Measurements from ENCODE around the gene KCNT1. TPM values are rescaled to one million over a fixed set of nuclear protein-coding genes. Genes with fewer than 3 reads are reported as not detected.

KCNT1 gene
- total RNA-seq, 1 experiment from 2014 or later = 0.68 TPM

DNA sequence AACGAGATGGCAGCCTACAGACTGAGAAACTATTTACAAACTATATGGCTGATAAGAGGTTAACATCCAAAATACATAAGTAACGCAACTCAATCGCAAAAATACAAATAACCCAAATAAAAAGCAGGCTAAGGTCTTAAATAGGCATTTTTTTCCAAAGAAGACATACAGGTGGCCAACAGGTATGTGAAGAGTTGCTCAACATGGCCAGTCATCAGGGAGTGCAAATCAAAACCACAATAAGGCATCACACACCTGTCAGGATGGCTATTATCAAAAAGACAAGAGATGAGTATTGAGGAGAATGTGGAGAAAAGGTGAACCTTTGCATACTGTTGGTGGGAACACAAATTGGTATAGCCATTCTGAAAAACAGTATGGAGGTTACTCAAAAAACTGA is 131.9 kb downstream of the KCNT1 start:
- no peak overlapping the region for H3K4ac ChIP-seq (ENCODE audit: low read depth, low read length)
- no peak overlapping the region for H3K56ac ChIP-seq (ENCODE audit: insufficient read length, low read depth, low read length)
- H2BK15ac ChIP-seq (ENCODE audit: low read depth, low read length) = no peak overlapping the region
- Mint-ChIP-seq H3K36me3 (ENCODE audit: insufficient read depth in 1 of 3, low read depth in 3 of 3) (peaks cover 3 to 6% (median 4%) of the 10 kb centered on the region in 3 experiments; a peak in 5 of 7 replicates), H3K4me3 (no peak overlapping the region), H3K27me3 (ENCODE audit: low read depth) (no peaks in the 10 kb centered on the region), H3K27ac (no peak overlapping the region), H3K9me3 (no peaks in the 10 kb centered on the region), H3K4me1 (peaks cover 3% of the 10 kb centered on the region in 2 experiments; a peak in 3 of 4 replicates)
- DNase-seq = no peak
- no peak overlapping the region for H2BK20ac ChIP-seq (ENCODE audit: low read depth, low read length, poor library complexity, severe bottlenecking)
- no peak overlapping the region for H2BK120ac ChIP-seq (ENCODE audit: low read depth, low read length, poor library complexity, severe bottlenecking)
- no peak overlapping the region for H3K14ac ChIP-seq (ENCODE audit: insufficient read depth, low read length)
- no peak overlapping the region for H2AFZ ChIP-seq (ENCODE audit: low read length)
- no peak overlapping the region for H3K27ac ChIP-seq (ENCODE audit: insufficient read length, low read depth, low read length)
- TF ChIP-seq, protein P1, sequence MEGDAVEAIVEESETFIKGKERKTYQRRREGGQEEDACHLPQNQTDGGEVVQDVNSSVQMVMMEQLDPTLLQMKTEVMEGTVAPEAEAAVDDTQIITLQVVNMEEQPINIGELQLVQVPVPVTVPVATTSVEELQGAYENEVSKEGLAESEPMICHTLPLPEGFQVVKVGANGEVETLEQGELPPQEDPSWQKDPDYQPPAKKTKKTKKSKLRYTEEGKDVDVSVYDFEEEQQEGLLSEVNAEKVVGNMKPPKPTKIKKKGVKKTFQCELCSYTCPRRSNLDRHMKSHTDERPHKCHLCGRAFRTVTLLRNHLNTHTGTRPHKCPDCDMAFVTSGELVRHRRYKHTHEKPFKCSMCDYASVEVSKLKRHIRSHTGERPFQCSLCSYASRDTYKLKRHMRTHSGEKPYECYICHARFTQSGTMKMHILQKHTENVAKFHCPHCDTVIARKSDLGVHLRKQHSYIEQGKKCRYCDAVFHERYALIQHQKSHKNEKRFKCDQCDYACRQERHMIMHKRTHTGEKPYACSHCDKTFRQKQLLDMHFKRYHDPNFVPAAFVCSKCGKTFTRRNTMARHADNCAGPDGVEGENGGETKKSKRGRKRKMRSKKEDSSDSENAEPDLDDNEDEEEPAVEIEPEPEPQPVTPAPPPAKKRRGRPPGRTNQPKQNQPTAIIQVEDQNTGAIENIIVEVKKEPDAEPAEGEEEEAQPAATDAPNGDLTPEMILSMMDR (conservative IDR thresholded peaks at IDR 0.05) = no peak
- H2AK5ac ChIP-seq (ENCODE audit: insufficient read length, low read length) = no peak overlapping the region
- H3K4me2 ChIP-seq (ENCODE audit: insufficient read depth, insufficient read length, low read length) = no peak overlapping the region
- no peaks in the 10 kb centered on the region for H3K4me1 ChIP-seq (ENCODE audit: insufficient read depth, low read length)
- H3K79me2 ChIP-seq (ENCODE audit: insufficient read depth, low read length) = peaks cover 6% of the 10 kb centered on the region; the same call in 1 of the 2 replicates
- no peaks in the 10 kb centered on the region for H3K9me3 ChIP-seq (ENCODE audit: control insufficient read depth, low read depth, low read length)
- H4K91ac ChIP-seq (ENCODE audit: insufficient read length, low read depth, low read length) = no peak overlapping the region
- no CpG with 5 or more reads among the region's 3 CpGs for WGBS (ENCODE audit: extremely low coverage, insufficient read length, low lambda C conversion rate)
- H3K27me3 ChIP-seq (ENCODE audit: insufficient read depth, low read length) = no peaks in the 10 kb centered on the region
- H3T11ph ChIP-seq (ENCODE audit: low read length) = no peak overlapping the region
- peaks cover 2% of the 10 kb centered on the region for H4K20me1 ChIP-seq (ENCODE audit: control insufficient read depth, insufficient read depth, insufficient read length)
- H3K9ac ChIP-seq (ENCODE audit: extremely low read depth, insufficient read length, low read length) = no peak overlapping the region
- no peak overlapping the region for H4K5ac ChIP-seq (ENCODE audit: insufficient read length, low read depth, low read length)
- no peak overlapping the region for H3K18ac ChIP-seq (ENCODE audit: insufficient read length, low read depth, low read length)
- H3K23me2 ChIP-seq (ENCODE audit: insufficient read length, low read depth, low read length, poor library complexity, severe bottlenecking) = no peaks in the 10 kb centered on the region
- H3K23ac ChIP-seq (ENCODE audit: insufficient read length, low read depth, low read length) = no peak overlapping the region
- H2BK5ac ChIP-seq (ENCODE audit: insufficient read length, low read length) = no peak overlapping the region
- no peak overlapping the region for H2BK12ac ChIP-seq (ENCODE audit: insufficient read length, low read depth, low read length)
- no peak overlapping the region for H4K8ac ChIP-seq (replicated peaks; ENCODE audit: insufficient read length, low read depth, low read length)
- no peaks in the 10 kb centered on the region for H3K79me1 ChIP-seq (ENCODE audit: insufficient read depth, low read depth, low read length, poor library complexity, severe bottlenecking)
